CD8-positive, alpha-beta memory T cell (primary cell): Measurements from ENCODE around the gene CORIN. TPM values are rescaled to one million over a fixed set of nuclear protein-coding genes. Genes with fewer than 3 reads are reported as not detected.

Experiments
- CTCF ChIA-PET: fragments of 350-600 bp; sonication (Branson Sonifier 250); formaldehyde crosslinking; loops from one replicate; lab custom pipeline; 2021; ENCODE audit warnings: antibody characterized with exemption; lab: Charles Lee
- POLR2A ChIA-PET: fragments of 350-600 bp; sonication (Branson Sonifier 250); formaldehyde crosslinking; loops from one replicate; lab custom pipeline; 2021; ENCODE audit warnings: antibody characterized with exemption; lab: Charles Lee
- DNase-seq, 5 donors: peaks; one replicate each; pipeline versions ENCODE4 v3.0.0 to v3.0.0-alpha.2; 2020 to 2022; ENCODE audit warnings: mixed read lengths in 1 of 5
- H3K27ac ChIP-seq: one replicate; pipeline ENCODE4 v1.7.0; 2013; ENCODE audit warnings: low read depth, mild to moderate bottlenecking, low read length, moderate library complexity
- H3K27me3 ChIP-seq: 2 replicates; pipeline ENCODE4 v1.7.0; 2013; ENCODE audit warnings: low read length, mild to moderate bottlenecking; ENCODE audit not compliant: insufficient read depth, poor library complexity, severe bottlenecking
- H3K36me3 ChIP-seq: 2 replicates; pipeline ENCODE4 v1.7.0; 2013; ENCODE audit warnings: mild to moderate bottlenecking, low read length, moderate library complexity; ENCODE audit not compliant: insufficient read depth
- H3K4me1 ChIP-seq: 2 replicates; pipeline ENCODE4 v1.7.0; 2013; ENCODE audit warnings: mild to moderate bottlenecking, low read length, moderate library complexity; ENCODE audit not compliant: insufficient read depth
- H3K4me3 ChIP-seq: 2 replicates; pipeline ENCODE4 v1.7.0; 2013; ENCODE audit warnings: mild to moderate bottlenecking, low read length
- H3K9me3 ChIP-seq: 2 replicates; pipeline ENCODE4 v1.7.0; 2013; ENCODE audit warnings: mild to moderate bottlenecking, low read length
- H3K27ac Mint-ChIP-seq, 8 donors: one replicate each; pipeline ENCODE4 v1.8.0; 2020 to 2021; ENCODE audit warnings: mixed read lengths in 8 of 8, mild to moderate bottlenecking in 6 of 8, inconsistent platforms in 3 of 8, moderate library complexity in 3 of 8
- H3K27me3 Mint-ChIP-seq, 2 donors: one replicate each; pipeline ENCODE4 v1.8.0; 2020 to 2021; ENCODE audit warnings: mixed read lengths in 2 of 2, mild to moderate bottlenecking in 1 of 2, moderate library complexity in 1 of 2
- H3K36me3 Mint-ChIP-seq, 3 donors: one replicate each; pipeline ENCODE4 v1.8.0; 2020 to 2021; ENCODE audit warnings: mixed read lengths in 3 of 3, inconsistent platforms in 1 of 3, mild to moderate bottlenecking in 1 of 3
- H3K4me1 Mint-ChIP-seq, 3 donors: one replicate each; pipeline ENCODE4 v1.8.0; 2020 to 2021; ENCODE audit warnings: mixed read lengths in 3 of 3, inconsistent platforms in 1 of 3, mild to moderate bottlenecking in 1 of 3
- H3K4me3 Mint-ChIP-seq, 7 donors: one replicate each; pipeline ENCODE4 v1.8.0; 2020 to 2021; ENCODE audit warnings: mixed read lengths in 7 of 7, mild to moderate bottlenecking in 6 of 7, moderate library complexity in 4 of 7, inconsistent platforms in 2 of 7
- H3K9me3 Mint-ChIP-seq, 5 donors: one replicate each; pipeline ENCODE4 v1.8.0; 2020 to 2022; ENCODE audit warnings: mixed read lengths in 5 of 5, mild to moderate bottlenecking in 3 of 5, moderate library complexity in 2 of 5, inconsistent platforms in 1 of 5
- polyA plus RNA-seq: library from polyadenylated mRNA; unstranded; fragments of 300-500 nt; fragmentation: Illumina TruSeq; gene quantifications from one replicate; pipeline ENCODE4 v1.2.3, GENCODE V29; 2021
- total RNA-seq, 2 experiments: library from RNA; stranded (reverse); gene quantifications; one replicate each; pipeline ENCODE4 v1.2.3, GENCODE V29; 2021

Gene CORIN
- total and polyA plus RNA-seq, 3 experiments from 2014 or later = 0.04 to 0.11 (median 0.06) TPM

DNA sequence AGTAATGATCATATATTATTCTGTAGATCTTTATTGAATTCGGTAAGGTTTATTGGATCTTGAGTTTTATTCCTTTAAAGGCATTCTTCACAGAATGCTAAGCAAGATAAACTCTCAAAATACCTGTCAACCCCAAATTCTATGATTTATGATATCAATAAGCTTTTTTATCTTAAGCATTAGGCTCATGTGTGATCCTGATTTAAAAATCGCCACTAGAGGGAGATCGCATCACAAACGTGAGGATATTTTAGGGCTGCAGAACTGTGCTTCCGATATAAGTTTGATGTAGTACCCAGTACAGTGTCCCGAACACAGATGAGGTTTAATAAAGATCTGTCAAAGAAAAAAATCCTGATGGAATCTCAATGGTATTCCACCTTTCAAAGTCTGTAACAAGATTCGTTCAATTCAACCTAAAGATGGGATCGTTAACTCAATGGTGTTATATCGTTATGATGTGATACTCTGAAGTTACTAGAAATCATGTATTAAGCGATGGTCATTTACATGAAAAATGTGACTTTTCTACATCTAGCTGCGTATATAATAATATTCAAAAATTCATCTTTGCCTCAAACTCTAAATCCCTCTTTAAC is 169.0 kb downstream of the CORIN start:
- peaks cover 0 to 2% (median 0%) of the 10 kb centered on the region in 3 donors for H3K36me3 Mint-ChIP-seq
- H3K4me3 Mint-ChIP-seq = no peak overlapping the region
- Histone ChIP-seq H3K4me3 (no peak overlapping the region), H3K36me3 (no peaks in the 10 kb centered on the region), H3K4me1 (no peaks in the 10 kb centered on the region), H3K27me3 (no peaks in the 10 kb centered on the region), H3K27ac (no peak overlapping the region), H3K9me3 (no peaks in the 10 kb centered on the region)
- no peaks in the 10 kb centered on the region for H3K4me1 Mint-ChIP-seq
- no peaks in the 10 kb centered on the region for H3K9me3 Mint-ChIP-seq
- peak in 2 of 5 donors; percentile 5 to 20 for DNase-seq
- CTCF ChIA-PET = interaction anchor here (0.8 to 2.5 kb wide), 4 partner anchors 10 to 265 kb away, joined by 3 to 18 read pairs (median 6); no protein-coding TSS in a partner anchor
- no peak overlapping the region for H3K27ac Mint-ChIP-seq
- H3K27me3 Mint-ChIP-seq = peaks cover 4 to 38% of the 10 kb centered on the region in 2 donors
- POLR2A ChIA-PET = interaction anchor here (1.1 kb wide), 1 partner anchor 492 kb away, joined by 3 read pairs; no protein-coding TSS in a partner anchor

- CTCF ChIA-PET = interaction anchor here (0.8 to 2.5 kb wide), 4 partner anchors 9 to 265 kb away, joined by 3 to 18 read pairs (median 6); no protein-coding TSS in a partner anchor
- Mint-ChIP-seq H3K4me3 (no peak overlapping the region), H3K27ac (no peak overlapping the region), H3K4me1 (no peaks in the 10 kb centered on the region), H3K9me3 (no peaks in the 10 kb centered on the region), H3K27me3 (peaks cover 4 to 34% of the 10 kb centered on the region in 2 donors), H3K36me3 (peaks cover 0 to 2% (median 0%) of the 10 kb centered on the region in 3 donors)
- no peaks in the 10 kb centered on the region for H3K36me3 ChIP-seq
- H3K4me1 ChIP-seq = no peaks in the 10 kb centered on the region
- H3K27me3 ChIP-seq = no peaks in the 10 kb centered on the region
- no peak overlapping the region for H3K27ac ChIP-seq
- no peaks in the 10 kb centered on the region for H3K9me3 ChIP-seq
- POLR2A ChIA-PET = interaction anchor here (1.1 kb wide), 1 partner anchor 493 kb away, joined by 3 read pairs; no protein-coding TSS in a partner anchor
- no peak for DNase-seq
- no peak overlapping the region for H3K4me3 ChIP-seq
Measured at GRCh38 chr4:47668256-47668655, 169.6 kb downstream of the CORIN start.

DNA sequence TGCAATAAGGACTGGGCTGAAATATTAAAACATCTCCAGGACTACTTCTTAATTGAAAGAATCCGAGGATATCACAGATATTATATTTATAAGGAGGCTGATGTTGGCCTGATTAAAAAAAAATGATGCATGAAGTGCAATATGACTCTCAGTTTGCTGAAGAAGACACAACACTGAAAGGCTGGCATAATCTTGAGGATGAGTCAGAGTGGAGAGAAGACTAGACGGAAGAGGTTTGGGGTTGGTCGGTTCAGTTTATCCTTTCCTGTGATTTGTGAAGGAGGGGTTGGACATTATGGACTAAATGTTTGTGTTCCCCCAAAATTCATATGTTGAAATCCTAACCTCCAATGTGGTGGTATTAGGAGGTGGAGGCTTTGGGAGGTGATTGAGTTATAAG is 170.3 kb downstream of the CORIN start:
- H3K36me3 ChIP-seq = no peaks in the 10 kb centered on the region
- Mint-ChIP-seq H3K4me1 (no peaks in the 10 kb centered on the region), H3K27me3 (peaks cover 4 to 30% of the 10 kb centered on the region in 2 donors), H3K36me3 (peaks cover 0 to 2% (median 0%) of the 10 kb centered on the region in 3 donors), H3K4me3 (no peak overlapping the region), H3K9me3 (no peaks in the 10 kb centered on the region), H3K27ac (no peak overlapping the region)
- H3K27me3 ChIP-seq = no peaks in the 10 kb centered on the region
- no peak overlapping the region for H3K27ac ChIP-seq
- CTCF ChIA-PET = no interaction called here
- H3K4me1 ChIP-seq = no peaks in the 10 kb centered on the region
- no peaks in the 10 kb centered on the region for H3K9me3 ChIP-seq
- POLR2A ChIA-PET = no interaction called here
- DNase-seq = no peak
- H3K4me3 ChIP-seq = no peak overlapping the region

DNA sequence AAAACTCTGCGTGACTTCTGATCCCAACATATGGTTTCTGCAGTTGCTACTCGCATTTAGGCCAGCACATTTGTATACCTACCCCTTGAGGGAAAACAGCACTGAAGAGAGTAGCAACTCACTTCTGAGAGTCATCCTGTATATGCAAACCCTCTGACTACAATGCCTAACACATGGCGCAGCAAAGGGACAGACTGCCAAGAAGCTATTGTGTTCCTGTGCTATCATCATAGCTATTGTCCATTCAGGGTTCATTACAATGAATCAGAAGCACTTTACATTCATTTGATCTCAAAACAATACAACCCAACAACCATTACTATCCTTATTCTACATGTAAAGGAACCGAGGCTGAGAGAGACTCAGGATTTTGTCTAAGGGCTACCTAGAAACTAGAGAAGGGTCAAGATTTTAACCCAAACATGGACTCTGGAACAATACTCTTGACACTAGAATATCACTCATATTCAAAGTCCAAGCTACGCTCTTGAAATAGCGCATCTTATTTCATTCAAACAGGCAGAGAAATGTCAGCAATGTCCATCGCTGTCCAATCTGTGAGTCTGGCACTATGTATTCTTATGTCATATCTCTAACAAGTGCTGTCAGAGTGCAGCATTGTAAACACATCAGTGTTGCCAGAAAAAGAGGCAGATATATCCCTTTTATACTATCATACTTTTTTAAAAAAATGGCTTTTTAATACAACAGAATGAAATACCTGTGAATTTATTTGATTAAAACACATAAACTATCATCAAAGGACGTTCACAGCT is 173.6 kb downstream of the CORIN start:
- Histone ChIP-seq H3K36me3 (no peaks in the 10 kb centered on the region), H3K4me1 (no peaks in the 10 kb centered on the region), H3K27me3 (no peaks in the 10 kb centered on the region), H3K4me3 (no peak overlapping the region), H3K27ac (no peak overlapping the region), H3K9me3 (no peaks in the 10 kb centered on the region)
- Mint-ChIP-seq H3K36me3 (no peaks in the 10 kb centered on the region), H3K4me3 (no peak overlapping the region), H3K27me3 (peaks cover 5 to 20% of the 10 kb centered on the region in 2 donors), H3K9me3 (no peaks in the 10 kb centered on the region), H3K27ac (no peak overlapping the region), H3K4me1 (no peaks in the 10 kb centered on the region)
- ChIA-PET POLR2A (no interaction called here), CTCF (interaction anchor here (1.3 kb wide), 1 partner anchor 9 kb away, joined by 4 read pairs; no protein-coding TSS in a partner anchor)
- DNase-seq = no peak

DNA sequence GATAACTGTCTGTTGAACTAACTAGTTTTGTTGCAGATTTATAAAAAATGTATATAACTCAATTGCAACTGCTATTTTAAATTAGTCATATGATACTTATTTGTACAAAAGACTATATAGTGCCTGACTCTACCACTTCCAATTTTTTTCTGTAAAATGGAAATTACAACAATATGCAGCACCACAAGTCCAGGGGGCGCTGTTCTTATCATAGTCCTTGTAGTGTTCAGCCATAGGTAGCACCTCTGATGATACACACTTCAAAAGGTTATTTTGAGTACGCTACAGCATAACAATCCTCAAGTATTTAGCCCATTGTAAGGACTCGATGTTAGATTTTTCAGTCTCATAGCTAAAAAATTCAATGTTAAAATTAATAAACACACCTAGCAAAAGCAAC is 174.9 kb downstream of the CORIN start:
- no peak for DNase-seq
- Mint-ChIP-seq H3K4me1 (no peaks in the 10 kb centered on the region), H3K9me3 (no peaks in the 10 kb centered on the region), H3K27me3 (peaks cover 4 to 10% of the 10 kb centered on the region in 2 donors), H3K36me3 (no peaks in the 10 kb centered on the region), H3K27ac (no peak overlapping the region), H3K4me3 (no peak overlapping the region)
- ChIA-PET POLR2A (no interaction called here), CTCF (no interaction called here)
- H3K27me3 ChIP-seq = no peaks in the 10 kb centered on the region
- H3K9me3 ChIP-seq = no peaks in the 10 kb centered on the region
- no peaks in the 10 kb centered on the region for H3K4me1 ChIP-seq
- no peak overlapping the region for H3K4me3 ChIP-seq
- no peak overlapping the region for H3K27ac ChIP-seq
- no peaks in the 10 kb centered on the region for H3K36me3 ChIP-seq

GRCh38 chr4:47661741-47662140 is 176.1 kb downstream of the CORIN start:
- H3K4me3 ChIP-seq = no peak overlapping the region
- no peak overlapping the region for H3K27ac Mint-ChIP-seq
- no peaks in the 10 kb centered on the region for H3K4me1 Mint-ChIP-seq
- H3K36me3 Mint-ChIP-seq = no peaks in the 10 kb centered on the region
- no peaks in the 10 kb centered on the region for H3K9me3 ChIP-seq
- ChIA-PET POLR2A (no interaction called here), CTCF (no interaction called here)
- no peak overlapping the region for H3K4me3 Mint-ChIP-seq
- H3K36me3 ChIP-seq = no peaks in the 10 kb centered on the region
- no peak overlapping the region for H3K27ac ChIP-seq
- no peaks in the 10 kb centered on the region for H3K27me3 ChIP-seq
- peaks cover 3 to 7% of the 10 kb centered on the region in 2 donors for H3K27me3 Mint-ChIP-seq
- H3K4me1 ChIP-seq = no peaks in the 10 kb centered on the region
- no peaks in the 10 kb centered on the region for H3K9me3 Mint-ChIP-seq
- DNase-seq = no peak

GRCh38 chr4:47659342-47659741 is 178.5 kb downstream of the CORIN start:
- H3K27ac Mint-ChIP-seq = no peak overlapping the region
- peaks cover 0 to 3% of the 10 kb centered on the region in 2 donors for H3K27me3 Mint-ChIP-seq
- Histone ChIP-seq H3K27ac (no peak overlapping the region), H3K4me1 (no peaks in the 10 kb centered on the region), H3K27me3 (no peaks in the 10 kb centered on the region), H3K36me3 (no peaks in the 10 kb centered on the region), H3K9me3 (no peaks in the 10 kb centered on the region), H3K4me3 (no peak overlapping the region)
- H3K9me3 Mint-ChIP-seq = no peaks in the 10 kb centered on the region
- ChIA-PET CTCF (interaction anchor here (1.5 kb wide), 1 partner anchor 9 kb away, joined by 5 read pairs; no protein-coding TSS in a partner anchor), POLR2A (no interaction called here)
- no peak overlapping the region for H3K4me3 Mint-ChIP-seq
- no peaks in the 10 kb centered on the region for H3K4me1 Mint-ChIP-seq
- H3K36me3 Mint-ChIP-seq = no peaks in the 10 kb centered on the region
- DNase-seq = no peak
